Cerebellar cortex (tissue), 1 donor: ENCODE measurements around the gene PDGFC.
"Not testable (repeated sequence)": the region's sequence is repeated elsewhere in the genome, so short reads cannot be mapped to it uniquely, and the experiment has no call there.

Source experiments
- DNase-seq: peaks from one replicate; pipeline ENCODE4 v3.0.0-alpha.2; 2015; ENCODE audit warnings: low spot score

Gene PDGFC

DNA sequence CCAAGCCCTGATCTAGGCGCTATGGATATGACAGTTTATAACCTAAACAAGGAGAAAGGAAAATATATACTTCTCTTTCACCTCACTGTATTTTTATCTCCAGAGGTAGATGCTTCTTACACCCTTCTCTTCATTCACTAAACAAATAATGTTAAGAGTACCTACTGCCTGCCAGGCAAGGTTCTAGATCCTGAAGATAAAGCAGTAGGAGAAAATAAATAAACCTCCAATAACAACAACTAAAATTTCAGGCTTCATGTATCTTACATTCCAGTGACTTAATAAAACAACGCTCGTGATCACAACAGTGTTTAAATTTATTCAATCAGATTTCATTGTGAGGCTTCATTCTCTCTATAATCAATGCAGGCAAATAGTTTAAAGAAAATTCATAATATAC is 20.7 kb downstream of the PDGFC start:
- no peak for DNase-seq

DNA sequence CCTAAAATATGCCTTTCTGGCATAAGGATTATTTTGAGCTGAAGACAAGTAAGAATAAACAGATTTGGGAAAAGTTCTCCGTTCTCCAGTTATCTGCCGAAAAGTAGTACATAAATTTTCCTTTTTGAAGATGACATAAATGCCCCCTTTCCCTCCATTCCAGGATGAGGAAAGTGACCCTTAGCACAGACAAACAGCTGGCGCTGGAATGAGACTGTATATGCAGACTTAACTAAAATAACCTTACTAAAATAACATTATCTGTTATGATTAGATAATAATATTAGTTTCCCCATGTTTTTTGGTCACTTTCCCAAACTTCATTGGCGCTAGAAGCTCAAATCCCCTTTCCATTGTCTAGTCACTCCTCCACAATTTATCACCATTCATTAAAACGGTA is 21.5 kb downstream of the PDGFC start:
- no peak for DNase-seq

DNA sequence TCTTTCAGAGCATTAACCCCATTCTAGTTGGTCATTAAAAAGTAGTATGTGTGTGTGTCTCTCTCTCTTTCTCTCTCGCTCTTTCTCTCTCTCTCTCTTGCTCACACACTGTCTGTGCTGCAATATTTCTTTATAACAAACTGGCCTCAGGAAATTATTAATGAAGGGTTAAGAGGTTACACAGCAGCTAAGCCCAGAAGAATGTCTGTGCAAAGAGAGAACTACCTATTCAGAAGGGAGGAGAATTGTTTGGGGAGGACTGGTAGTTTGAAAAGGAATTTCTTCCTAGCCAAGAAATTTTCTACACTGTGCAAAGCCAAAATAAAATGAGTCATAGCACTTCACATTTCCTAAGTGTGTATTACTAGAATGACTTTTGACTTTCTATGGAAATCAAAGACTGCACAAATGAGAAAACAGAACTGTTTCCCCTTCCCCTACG is 22.2 kb downstream of the PDGFC start:
- no peak for DNase-seq

DNA sequence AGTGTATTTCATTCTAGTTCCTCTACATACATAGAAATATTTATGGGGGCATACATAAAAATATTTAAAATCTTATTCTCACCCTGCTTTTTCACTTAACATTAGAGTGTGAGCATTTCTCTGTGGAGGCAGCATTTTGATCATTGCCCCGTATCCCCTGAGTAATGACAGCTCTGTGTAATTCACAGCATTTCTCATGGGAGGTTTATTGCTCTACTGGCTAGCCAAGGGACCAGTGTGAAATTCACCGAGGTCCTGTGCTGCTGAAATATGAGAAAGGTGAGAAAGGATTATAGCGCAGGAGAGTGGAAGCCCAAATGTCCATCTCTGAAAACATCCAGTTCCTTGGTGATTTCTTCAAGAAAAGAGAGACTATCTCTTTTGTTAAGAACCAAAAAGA is 22.9 kb downstream of the PDGFC start:
- DNase-seq = peak; percentile 28

DNA sequence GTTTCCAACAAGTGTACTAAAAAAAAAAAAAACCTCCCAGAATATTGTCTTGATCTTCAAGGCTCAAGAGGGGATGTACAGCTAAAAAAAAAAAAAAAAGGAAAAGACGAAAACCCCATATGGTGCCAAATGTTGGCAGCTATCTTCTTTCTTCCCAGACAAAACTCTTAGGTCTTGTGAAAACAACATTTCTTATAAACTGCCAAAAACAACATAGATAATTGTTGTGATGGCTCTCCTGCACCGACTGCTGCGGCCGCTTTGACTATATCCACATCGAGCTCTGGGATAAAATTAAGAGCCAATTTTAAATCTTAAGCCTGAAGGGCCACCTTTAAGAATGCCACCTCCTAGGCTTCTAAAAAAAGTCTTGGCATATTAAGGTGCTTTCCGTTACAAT is 23.5 kb downstream of the PDGFC start:
- DNase-seq = no peak

DNA sequence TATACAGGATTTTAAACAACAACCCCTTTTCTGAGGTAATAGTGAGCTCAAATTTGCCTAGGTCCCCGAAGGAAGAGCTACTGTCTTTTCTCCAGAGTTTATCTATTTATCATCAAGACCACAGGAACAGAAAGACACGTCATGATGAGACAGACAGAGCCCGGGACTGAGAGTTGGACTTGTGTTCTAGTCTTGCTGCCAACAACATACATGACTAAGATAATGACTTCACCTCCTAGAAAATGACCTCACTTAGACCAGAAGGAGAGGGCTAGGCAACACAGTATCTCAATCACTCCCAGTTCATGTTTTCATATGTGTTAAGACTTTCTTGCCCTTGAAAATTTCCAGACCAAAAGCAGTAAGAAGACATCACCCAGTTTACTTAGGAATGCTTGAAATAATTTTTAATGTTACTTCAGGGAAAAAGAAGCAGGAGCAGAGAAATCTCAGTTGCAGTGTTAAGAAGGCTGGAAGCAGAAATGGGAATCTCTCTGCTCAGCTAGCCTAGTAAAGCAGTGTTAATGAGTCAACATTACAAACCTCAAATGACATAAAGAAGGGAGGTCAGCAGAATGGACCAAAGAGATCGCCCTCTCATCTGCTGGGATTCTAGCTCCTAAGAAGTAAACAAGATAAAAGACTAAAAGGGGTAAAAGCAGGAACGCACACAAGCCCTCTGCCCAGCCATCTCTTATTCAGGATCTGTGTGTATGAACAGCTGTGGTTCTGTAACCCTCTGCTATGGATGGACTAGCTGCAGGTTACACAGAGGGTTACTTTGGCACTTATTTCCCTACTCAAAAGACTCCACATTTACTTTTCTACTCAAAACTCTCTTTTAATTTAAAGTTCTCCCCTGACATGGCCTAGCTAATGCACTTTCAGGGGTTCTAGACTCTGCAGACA is 24.8 kb downstream of the PDGFC start:
- DNase-seq = no peak

DNA sequence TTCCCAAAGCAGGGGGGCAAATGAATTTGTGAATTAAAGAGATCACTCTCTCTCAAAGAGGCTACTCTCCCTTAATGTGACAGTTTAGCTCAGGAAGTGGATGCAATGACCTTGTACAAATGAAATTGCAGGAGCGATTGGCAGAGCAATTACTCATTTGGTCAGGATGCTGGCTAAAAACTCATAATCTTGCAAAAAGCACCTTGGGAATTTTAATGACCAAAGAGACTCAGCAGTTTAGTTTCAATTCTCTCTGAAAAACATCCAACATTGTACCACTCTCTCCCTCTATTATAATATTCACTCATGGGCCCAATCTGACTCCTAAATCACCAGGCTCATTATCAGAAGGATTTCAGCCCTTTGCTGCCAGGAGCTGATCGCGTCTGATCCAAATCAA is 26.1 kb downstream of the PDGFC start:
- DNase-seq = no peak

DNA sequence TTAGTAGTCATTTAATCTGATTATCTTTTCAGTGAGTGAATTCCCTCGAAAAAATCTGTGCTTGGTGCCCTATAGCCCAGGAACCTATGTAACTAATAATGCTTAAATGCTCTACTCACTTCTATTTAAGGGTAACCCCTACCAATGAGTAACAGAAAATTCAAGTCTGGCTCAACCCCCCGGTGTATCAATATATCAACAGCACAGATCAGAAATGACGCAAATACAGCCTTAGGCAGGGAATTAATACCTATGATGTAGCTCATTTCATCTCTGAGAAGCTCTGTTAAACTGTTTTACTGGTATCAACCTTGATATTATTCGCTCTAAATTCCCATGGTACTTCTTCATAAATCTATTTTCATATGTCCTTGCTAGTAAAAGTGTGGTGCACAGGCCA is 28.6 kb downstream of the PDGFC start:
- no peak for DNase-seq

DNA sequence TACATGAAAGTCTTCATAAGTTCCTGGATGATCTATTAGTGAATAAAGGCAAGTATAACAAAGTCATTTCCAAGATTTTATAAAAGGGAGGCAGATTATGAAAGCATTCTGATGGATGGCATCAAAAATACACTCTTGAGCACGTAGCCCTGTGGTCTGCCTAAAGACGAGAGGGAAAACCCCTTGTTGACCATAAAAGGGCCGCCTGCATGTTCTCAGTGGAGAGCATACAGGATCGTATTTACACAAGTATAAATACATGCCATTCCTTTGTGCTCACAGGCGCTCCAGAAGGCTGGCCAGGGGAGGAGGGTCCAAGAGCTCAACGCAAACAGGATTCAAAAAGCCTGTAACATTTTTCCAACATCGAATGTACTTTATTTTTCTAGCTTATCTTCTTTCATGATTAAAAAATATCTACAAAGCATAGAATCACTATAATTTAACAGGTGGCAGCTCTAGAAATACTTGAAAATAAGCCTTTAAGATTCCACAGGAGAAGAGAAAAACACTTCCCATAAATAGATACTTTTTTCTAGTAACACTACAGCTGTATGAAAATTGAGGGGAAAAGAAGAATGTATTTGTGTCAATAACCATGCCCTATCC is 29.6 kb downstream of the PDGFC start:
- no peak for DNase-seq

DNA sequence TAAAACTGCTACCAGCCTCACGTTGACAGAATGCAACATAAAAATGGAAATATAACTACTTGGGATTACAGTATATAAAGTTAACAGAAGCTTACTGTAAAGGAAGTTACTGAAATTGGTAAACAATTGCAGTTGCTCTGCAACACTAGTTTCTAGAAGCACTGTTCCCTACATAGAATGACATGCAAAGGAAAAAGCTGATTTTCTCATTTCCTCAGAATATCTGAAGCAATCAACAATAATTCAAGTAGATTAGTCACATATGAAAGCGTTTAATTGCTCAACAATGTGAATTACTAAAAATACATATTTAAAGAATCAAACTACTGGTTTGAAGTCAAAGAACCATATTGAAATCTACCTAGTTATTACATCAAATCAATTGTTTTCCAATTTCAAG is 31.8 kb downstream of the PDGFC start:
- DNase-seq = no peak

DNA sequence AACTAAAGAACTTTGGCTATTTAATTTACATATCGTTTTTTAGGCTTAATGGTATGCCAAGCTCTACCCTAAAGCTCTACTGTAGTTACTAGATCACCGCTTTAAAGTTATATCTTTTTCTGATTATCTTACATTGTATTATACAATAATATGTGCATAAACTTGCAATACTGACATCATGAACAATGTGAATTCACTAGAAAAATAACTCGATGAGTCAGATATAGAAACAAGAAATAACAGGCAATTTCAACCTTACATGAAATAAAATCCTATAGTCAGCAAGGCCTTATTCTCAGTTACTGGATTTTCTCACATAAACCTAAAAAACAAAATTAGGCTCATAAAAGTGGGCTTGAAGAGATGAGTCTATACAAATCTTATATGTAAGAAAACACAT is 32.5 kb downstream of the PDGFC start:
- DNase-seq = no peak

DNA sequence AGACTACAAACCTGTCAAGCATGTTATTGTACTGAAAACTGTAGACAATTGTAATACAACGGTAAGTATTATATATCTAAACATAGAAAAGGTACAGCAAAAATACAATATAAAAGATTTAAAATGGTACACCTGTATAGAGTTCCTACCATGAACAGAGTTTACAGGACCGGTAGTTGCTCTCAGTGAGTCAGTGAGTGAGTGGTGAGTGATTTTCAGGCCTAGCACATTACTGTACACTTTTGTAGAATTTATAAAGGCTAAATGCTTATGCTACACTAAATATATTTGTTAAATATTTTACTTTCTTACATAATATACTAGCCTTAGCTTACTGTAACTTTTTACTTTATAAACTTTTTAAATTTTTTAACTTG is 37.4 kb downstream of the PDGFC start:
- DNase-seq = no peak

DNA sequence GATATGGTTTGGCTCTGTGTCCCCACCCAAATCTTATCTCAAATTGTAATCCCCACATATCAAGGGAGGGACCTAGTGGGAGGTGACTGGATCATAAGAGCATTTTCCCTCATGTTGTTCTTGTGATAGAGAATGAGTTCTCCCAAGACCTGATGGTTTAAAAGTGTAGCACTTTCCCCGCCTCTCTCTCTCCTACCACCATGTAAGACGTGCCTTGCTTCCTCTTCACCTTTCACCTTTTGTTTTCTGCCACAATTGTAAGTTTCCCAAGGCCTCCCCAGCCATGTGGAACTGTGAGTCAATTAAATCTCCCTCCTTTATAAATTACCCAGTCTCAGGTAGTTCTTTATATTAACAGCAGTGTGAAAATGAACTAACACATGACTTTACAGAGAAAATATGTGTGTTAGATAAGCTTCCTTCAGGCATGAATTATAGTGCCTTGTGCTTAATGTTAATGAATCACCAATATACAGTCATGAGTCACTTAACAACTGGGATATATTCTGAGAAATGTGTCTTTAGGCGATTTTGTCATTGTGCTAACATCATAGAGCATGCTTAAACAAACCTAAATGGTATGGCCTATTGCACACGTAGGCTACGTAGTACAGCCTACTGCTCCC is 37.9 kb downstream of the PDGFC start:
- no peak for DNase-seq

DNA sequence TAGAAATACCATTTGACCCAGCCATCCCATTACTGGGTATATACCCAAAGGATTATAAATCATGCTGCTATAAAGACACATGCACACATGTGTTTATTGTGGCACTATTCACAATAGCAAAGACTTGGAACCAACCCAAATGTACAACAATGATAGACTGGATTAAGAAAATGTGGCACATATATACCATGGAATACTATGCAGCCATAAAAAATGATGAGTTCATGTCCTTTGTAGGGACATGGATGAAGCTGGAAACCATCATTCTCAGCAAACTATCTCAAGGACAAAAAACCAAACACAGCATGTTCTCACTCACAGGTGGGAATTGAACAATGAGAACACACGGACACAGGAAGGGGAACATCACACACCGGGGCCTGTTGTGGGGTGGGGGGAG is 39.2 kb downstream of the PDGFC start:
- DNase-seq = not testable (repeated sequence)

DNA sequence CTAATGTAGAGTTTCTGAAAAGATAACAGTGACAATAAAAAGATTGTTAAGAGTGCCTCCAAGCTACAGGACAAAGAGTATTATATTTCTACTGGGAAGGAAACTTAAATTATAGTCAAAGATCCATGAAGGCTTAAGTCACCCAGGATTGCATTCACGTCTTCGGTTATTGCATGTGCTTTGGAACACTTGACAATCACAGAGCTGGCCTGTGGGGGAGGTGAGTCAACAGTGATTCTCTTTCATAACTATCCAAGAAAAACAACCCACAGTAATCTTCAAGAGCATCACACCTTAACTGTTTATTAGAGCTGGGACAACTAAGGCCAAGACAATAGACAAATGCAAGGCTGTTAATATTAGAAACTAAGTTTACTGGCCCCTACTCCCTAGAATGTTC is 40.3 kb downstream of the PDGFC start:
- DNase-seq = no peak

DNA sequence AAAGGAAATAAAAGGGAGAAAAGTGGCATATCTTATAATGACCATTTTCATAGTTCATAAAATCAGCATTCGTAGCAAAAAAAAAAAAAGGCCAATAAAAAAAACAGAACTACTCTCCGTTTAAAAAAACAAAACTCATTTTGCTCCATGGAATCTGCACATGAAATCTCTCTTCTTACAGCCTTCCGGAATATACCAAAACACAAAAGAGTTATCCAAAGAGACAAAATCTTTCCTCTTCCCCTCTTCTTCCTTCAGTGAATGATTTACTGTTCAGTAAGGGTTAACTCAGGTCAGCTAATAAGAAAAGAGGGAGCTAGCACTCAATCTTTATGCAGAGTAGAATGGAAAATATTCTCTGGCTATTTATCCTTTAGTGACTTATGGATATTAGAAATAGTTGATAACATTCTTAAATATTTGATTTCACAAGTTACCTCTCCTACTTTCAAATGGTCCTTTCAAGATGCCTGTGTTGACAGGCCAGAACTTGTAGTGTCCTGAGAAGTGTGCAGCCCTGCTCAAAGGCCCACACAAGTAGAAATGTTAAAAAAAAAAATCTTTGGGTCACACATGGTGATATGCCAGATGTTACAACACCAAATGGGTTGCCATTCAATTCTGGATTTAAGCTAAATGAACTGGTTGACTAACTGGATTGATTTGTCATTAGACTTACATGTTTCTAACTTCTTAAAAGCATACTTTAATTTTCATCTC is 42.1 kb downstream of the PDGFC start:
- DNase-seq = no peak

DNA sequence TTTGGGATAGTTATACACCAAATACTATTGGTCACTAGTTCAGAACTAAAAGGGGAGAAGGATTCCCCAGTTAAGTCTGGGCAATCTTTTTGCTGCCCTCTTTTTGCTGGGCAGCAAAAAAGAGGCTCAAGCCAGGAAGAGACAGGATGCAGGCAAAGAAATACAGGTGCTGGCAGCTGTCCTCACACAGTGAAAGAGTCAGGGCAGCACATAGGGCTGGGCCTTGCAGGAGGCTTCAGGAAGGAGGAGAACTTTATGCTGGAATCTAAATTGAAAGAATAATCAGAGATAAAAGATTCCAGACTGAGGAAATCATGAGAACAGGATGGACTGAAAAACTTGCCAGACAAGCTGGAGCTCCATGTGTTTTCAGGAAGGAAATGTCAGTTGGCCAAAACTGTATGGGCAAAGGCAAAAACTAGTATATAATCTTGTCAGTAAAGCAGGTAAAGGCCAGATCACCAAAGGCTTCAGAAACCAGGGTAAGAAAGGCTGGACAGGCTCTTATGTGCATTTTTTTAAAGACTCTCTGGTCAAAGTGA is 46.8 kb downstream of the PDGFC start:
- no peak for DNase-seq

DNA sequence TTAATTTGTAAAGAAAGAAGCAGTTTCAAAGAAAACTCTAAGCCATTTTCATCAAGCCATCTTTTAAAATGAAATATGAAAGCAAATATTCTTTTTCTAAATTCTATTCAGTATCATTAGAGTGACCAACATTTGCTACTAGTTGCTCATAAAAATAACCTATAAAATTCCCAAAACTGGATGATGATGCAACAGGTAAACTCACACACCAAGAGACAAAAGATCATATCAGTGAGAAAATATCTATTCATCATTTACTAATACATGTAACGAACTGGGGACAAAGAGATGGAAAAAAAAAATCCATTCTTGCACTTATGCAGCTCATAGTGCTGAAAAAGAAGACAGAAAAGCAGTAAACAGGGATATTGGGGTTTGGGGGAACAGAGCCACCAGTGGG is 48.1 kb downstream of the PDGFC start:
- no peak for DNase-seq

DNA sequence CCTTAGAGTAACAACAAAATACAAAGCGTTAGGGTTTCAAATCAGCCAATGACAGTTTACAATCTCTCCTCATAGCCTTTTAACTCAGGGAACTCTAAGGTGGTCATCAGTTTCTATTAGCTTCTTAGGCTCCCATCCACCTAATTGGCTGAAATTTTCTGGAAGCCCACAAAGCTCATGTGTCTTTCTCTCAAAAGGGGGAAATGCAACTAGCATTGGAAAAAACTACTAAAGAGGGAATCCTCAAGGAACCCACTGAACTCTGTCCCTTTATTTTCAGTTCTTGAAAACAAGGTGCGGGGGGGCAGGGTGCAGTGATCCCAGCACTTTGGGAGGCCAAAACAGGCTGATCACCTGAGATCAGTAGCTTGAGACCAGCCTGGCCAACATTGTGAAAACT is 56.4 kb downstream of the PDGFC start:
- no peak for DNase-seq

DNA sequence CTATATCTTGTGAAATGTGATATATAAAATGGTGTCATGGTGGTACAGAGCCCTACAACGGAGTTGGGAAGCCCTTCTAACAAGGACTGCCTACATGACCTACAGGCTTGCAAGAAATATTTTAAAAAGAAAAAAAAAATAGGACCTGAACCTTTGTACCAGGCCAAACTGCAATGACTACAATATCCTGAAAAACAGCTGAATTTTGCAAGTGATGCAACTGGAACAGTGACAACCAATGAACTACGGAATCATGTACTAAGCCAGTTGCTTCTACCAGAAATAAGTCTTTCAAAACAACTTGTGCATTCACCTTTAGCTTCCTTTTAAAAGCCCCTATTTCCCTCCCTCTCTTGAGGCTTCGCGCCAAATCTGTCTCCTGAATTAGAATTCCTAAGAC is 58.4 kb downstream of the PDGFC start:
- no peak for DNase-seq

DNA sequence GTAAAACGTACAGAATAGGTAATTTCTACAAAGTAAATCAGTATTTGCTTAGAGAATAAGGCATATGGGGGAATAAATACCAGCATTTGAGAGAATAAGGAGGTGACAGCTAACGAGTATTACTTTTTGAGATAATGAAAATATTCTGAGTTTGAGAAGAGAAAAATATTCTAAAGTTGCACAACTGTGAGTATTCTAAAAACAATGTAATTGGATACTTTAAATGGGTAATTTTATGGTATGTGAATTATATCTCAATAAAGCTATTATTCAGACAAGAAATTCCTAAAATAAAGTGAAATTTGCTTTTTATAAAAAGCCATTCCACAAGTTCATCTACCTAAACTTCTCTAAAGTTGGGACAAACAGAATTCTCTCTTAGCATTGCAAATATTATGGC is 62.6 kb downstream of the PDGFC start:
- DNase-seq = no peak

DNA sequence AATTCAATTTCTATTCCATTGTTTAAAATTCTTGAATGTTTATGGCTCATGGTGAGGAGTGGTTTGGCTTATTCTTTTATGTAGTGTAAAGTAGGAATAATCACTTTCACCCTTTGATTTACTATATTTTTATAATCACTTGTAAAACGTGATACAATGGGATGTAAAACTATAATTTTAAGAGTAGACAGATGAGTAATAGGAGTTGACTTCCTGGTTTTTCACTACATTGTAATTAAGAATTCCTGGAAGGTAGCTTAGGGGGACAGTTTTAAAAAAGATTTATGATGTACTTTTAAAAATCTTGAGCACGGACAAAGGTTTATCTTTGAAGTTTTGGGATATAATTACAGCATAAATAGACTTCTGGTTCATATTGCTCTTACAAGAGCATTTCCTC is 65.3 kb downstream of the PDGFC start:
- no peak for DNase-seq
